ENCODE measurements around the gene ENTR1. TPM values are rescaled to one million over a fixed set of nuclear protein-coding genes. Genes with fewer than 3 reads are reported as not detected.
A peak's percentile ranks its signal among the peaks of the same experiment; 100 is the strongest.

ENTR1 gene
- total and polyA plus RNA-seq, 2 of the 13 experiments (the other 11 are each of a cell fraction or from before 2014, with no cell fraction given) = 70.1 to 76.4 TPM

DNA sequence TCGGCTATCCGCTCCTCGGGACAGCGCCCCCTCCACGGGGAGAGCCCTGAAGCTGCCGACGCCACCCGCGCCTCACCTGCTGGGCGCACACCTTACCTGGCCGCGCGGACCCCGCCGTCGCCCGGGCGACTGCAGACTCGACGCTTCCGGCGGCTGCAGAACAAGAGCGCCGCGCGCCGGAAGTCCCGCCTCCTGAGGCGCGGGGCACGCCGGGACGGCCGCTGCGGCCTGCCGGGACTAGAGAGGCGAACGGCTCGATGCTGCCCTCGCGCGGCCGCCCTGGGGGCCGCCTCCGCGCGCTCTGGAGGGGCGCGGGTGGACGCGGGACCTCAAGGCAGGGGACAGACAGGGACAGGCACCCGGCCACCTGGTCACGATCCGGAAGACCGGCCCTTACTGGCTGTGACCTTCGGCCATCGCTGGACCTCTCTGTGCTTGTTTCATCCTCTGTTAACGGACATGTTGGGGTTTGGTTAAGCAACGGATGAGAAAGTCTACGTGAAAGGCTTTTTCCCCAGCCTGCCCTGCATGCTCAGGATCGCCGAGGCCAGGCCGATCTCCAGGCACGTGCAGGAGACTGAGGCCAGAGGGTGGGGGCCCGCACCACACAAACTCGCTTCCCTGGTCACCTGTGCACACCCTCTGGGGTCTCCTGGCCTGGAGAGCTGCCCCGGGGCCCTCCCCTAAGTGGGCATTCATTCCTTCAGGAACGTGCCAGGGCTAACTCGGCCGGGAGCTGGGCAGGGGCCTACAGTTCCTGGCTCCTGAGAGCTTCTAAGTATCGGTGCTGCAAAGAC is 10.2 kb downstream of the ENTR1 start, which contains the start of gene SNAPC4 (continued):
- TF ChIP-seq, protein P1, sequence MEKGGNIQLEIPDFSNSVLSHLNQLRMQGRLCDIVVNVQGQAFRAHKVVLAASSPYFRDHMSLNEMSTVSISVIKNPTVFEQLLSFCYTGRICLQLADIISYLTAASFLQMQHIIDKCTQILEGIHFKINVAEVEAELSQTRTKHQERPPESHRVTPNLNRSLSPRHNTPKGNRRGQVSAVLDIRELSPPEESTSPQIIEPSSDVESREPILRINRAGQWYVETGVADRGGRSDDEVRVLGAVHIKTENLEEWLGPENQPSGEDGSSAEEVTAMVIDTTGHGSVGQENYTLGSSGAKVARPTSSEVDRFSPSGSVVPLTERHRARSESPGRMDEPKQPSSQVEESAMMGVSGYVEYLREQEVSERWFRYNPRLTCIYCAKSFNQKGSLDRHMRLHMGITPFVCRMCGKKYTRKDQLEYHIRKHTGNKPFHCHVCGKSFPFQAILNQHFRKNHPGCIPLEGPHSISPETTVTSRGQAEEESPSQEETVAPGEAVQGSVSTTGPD (CRISPR knock-in tag; IDR thresholded peaks at IDR 0.05) = no peak
- TF ChIP-seq JUNB (CRISPR knock-in tag; IDR thresholded peaks at IDR 0.05; ENCODE audit: borderline replicate concordance) = no peak
- peak; percentile 59; the same call in 1 of the 2 replicates for TF ChIP-seq JUND (CRISPR knock-in tag; IDR thresholded peaks at IDR 0.05)
- no peak for TF ChIP-seq ADNP (CRISPR knock-in tag; IDR thresholded peaks at IDR 0.05)
- TF ChIP-seq HOXD1 (CRISPR knock-in tag; IDR thresholded peaks at IDR 0.05) = no peak
- no peak for TF ChIP-seq ZFP37 (CRISPR knock-in tag; IDR thresholded peaks at IDR 0.05; ENCODE audit: borderline replicate concordance)
- TF ChIP-seq YY1 (IDR thresholded peaks at IDR 0.05; ENCODE audit: insufficient read depth, insufficient replicate concordance, low read depth, low read length) = peak; percentile 85
- TF ChIP-seq HOXA9 (CRISPR knock-in tag; IDR thresholded peaks at IDR 0.05; ENCODE audit: borderline replicate concordance) = 0 out of 2 replicates have a peak, but pooled peaks have one; percentile 44
- peak; percentile 31; the same call in 1 of the 2 replicates for TF ChIP-seq NR2F2 (IDR thresholded peaks at IDR 0.05; ENCODE audit: borderline replicate concordance, low read depth)
- peak; percentile 83; the same call in 1 of the 2 replicates for TF ChIP-seq TMF1 (CRISPR knock-in tag; IDR thresholded peaks at IDR 0.05; ENCODE audit: low read depth)
- TF ChIP-seq, protein P2, sequence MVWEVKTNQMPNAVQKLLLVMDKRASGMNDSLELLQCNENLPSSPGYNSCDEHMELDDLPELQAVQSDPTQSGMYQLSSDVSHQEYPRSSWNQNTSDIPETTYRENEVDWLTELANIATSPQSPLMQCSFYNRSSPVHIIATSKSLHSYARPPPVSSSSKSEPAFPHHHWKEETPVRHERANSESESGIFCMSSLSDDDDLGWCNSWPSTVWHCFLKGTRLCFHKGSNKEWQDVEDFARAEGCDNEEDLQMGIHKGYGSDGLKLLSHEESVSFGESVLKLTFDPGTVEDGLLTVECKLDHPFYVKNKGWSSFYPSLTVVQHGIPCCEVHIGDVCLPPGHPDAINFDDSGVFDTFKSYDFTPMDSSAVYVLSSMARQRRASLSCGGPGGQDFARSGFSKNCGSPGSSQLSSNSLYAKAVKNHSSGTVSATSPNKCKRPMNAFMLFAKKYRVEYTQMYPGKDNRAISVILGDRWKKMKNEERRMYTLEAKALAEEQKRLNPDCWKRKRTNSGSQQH (CRISPR knock-in tag; IDR thresholded peaks at IDR 0.05; ENCODE audit: low read depth) = no peak
- no peak for TF ChIP-seq ZNF17 (CRISPR knock-in tag; IDR thresholded peaks at IDR 0.05)
- no peak; the same call in 1 of the 2 replicates for TF ChIP-seq ZFP36L1 (CRISPR knock-in tag; IDR thresholded peaks at IDR 0.05)
- TF ChIP-seq, protein P3, sequence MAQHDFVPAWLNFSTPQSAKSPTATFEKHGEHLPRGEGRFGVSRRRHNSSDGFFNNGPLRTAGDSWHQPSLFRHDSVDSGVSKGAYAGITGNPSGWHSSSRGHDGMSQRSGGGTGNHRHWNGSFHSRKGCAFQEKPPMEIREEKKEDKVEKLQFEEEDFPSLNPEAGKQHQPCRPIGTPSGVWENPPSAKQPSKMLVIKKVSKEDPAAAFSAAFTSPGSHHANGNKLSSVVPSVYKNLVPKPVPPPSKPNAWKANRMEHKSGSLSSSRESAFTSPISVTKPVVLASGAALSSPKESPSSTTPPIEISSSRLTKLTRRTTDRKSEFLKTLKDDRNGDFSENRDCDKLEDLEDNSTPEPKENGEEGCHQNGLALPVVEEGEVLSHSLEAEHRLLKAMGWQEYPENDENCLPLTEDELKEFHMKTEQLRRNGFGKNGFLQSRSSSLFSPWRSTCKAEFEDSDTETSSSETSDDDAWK (CRISPR knock-in tag; IDR thresholded peaks at IDR 0.05) = no peak
- TF ChIP-seq ZNF615 (CRISPR knock-in tag; IDR thresholded peaks at IDR 0.05; ENCODE audit: borderline replicate concordance) = no peak
- TF ChIP-seq DPF2 (CRISPR knock-in tag; IDR thresholded peaks at IDR 0.05; ENCODE audit: borderline replicate concordance, low read depth) = no peak
- peak; percentile 47; the same call in 1 of the 2 replicates for TF ChIP-seq HCFC1 (IDR thresholded peaks at IDR 0.05; ENCODE audit: low read depth, low read length)
- TF ChIP-seq, protein P4, sequence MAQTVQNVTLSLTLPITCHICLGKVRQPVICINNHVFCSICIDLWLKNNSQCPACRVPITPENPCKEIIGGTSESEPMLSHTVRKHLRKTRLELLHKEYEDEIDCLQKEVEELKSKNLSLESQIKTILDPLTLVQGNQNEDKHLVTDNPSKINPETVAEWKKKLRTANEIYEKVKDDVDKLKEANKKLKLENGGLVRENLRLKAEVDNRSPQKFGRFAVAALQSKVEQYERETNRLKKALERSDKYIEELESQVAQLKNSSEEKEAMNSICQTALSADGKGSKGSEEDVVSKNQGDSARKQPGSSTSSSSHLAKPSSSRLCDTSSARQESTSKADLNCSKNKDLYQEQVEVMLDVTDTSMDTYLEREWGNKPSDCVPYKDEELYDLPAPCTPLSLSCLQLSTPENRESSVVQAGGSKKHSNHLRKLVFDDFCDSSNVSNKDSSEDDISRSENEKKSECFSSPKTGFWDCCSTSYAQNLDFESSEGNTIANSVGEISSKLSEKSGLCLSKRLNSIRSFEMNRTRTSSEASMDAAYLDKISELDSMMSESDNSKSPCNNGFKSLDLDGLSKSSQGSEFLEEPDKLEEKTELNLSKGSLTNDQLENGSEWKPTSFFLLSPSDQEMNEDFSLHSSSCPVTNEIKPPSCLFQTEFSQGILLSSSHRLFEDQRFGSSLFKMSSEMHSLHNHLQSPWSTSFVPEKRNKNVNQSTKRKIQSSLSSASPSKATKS (CRISPR knock-in tag; IDR thresholded peaks at IDR 0.05) = no peak
- no peak for TF ChIP-seq ZNF432 (CRISPR knock-in tag; IDR thresholded peaks at IDR 0.05; ENCODE audit: borderline replicate concordance)
- TF ChIP-seq, protein P5, sequence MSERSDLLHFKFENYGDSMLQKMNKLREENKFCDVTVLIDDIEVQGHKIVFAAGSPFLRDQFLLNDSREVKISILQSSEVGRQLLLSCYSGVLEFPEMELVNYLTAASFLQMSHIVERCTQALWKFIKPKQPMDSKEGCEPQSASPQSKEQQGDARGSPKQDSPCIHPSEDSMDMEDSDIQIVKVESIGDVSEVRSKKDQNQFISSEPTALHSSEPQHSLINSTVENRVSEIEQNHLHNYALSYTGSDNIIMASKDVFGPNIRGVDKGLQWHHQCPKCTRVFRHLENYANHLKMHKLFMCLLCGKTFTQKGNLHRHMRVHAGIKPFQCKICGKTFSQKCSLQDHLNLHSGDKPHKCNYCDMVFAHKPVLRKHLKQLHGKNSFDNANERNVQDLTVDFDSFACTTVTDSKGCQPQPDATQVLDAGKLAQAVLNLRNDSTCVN (CRISPR knock-in tag; IDR thresholded peaks at IDR 0.05; ENCODE audit: borderline replicate concordance) = no peak
- TF ChIP-seq ZBTB1 (CRISPR knock-in tag; IDR thresholded peaks at IDR 0.05; ENCODE audit: borderline replicate concordance) = no peak
- no peak for TF ChIP-seq SNAI1 (CRISPR knock-in tag; IDR thresholded peaks at IDR 0.05; ENCODE audit: borderline replicate concordance)

All from HepG2 (cell line).